ENCODE results near the gene RBM26.

Gene RBM26

DNA sequence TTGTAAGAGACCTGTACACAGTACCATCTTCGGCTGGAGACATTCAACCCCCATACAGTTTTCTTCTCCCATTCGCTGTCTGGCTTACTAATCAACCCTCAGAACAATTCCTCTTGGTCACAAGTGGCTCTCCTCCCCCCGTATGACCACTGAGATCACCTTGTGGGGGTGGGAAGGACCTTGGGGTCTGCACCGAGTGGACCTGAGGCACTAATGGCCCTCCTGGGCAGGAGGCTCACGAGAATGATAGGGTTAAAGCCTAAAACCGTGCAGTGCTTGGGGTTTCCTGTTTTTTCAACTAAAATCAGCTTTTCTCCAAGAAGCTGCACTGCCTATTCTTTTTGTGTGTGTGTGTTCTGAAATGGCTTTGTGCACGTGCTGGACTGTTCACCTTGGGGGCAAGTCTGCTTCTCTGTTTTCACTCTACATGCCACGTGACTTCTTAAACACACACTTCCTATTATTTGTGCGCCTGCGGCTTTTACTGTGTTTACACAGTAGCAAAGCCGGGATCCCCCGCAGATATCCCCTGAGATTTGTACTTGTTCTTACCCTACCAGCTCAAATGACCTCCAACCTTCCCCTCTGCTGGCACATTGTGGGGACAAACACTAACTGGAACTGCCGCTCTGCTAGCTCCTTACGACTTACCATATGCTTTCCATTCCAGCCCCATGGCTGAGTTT lies 12.3 kb downstream of the RBM26 start:
- H3K4me3 ChIP-seq (ENCODE audit: control insufficient read depth, low read depth, low read length), result no peak overlapping the region
- no peak for DNase-seq (ENCODE audit: low read depth)
- TF ChIP-seq, protein P1, sequence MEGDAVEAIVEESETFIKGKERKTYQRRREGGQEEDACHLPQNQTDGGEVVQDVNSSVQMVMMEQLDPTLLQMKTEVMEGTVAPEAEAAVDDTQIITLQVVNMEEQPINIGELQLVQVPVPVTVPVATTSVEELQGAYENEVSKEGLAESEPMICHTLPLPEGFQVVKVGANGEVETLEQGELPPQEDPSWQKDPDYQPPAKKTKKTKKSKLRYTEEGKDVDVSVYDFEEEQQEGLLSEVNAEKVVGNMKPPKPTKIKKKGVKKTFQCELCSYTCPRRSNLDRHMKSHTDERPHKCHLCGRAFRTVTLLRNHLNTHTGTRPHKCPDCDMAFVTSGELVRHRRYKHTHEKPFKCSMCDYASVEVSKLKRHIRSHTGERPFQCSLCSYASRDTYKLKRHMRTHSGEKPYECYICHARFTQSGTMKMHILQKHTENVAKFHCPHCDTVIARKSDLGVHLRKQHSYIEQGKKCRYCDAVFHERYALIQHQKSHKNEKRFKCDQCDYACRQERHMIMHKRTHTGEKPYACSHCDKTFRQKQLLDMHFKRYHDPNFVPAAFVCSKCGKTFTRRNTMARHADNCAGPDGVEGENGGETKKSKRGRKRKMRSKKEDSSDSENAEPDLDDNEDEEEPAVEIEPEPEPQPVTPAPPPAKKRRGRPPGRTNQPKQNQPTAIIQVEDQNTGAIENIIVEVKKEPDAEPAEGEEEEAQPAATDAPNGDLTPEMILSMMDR (IDR thresholded peaks at IDR 0.05; ENCODE audit: control insufficient read depth, insufficient read depth, low read depth, low read length, missing control alignments), result no peak

DNA sequence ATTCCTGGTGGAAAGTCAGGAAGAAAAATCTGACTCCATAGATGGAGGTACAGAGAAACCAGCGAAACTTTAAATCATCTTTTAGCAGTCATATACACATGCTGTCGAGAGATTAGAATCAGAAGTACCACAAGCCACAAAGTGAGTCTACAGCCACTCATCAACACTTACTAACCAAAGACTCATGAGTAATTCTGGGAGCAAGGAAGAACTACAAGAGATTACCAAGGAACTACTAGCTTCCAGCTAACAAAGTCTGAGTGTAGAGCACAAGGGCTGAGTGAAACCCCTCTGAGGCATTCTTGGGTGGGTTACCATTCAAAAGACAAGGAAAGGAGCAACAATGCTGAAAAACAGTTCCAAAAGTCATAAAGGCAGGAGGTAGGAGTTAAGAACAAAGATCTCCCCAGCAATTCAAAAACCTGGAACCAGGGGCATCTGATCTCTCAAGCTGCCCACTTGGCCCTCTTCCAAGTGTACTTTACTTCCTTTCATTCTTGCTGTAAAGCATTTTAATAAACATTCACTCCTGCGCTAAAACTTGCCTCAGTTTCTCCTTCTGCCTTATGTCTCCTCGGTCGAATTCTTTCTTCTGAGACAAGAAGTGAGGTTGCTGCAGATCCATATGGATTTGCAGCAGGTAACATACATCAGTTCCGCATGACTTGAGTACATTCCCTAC lies 13.0 kb downstream of the RBM26 start:
- TF ChIP-seq, protein P1 (IDR thresholded peaks at IDR 0.05; ENCODE audit: control insufficient read depth, insufficient read depth, low read depth, low read length, missing control alignments), result no peak
- H3K4me3 ChIP-seq (ENCODE audit: control insufficient read depth, low read depth, low read length), result no peak overlapping the region
- no peak for DNase-seq (ENCODE audit: low read depth)

DNA sequence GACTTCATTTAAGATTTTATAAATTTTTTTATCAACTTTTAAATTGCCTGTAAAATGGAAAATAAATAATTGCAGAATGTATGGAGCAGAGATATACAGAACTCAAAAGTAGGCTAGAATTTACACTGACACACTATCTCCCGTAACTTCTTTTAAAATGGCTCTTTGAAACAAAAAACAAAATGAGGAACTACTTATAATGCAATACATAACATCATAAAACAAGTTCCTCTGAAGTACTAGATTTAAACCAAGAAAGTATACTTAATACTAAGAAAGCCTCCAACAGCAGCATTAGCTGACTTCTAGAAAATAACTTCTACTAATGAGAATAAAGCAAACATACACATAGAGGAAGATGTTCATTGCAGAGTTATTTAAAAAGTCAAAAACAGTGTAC lies 17.0 kb downstream of the RBM26 start:
- TF ChIP-seq, protein P1 (IDR thresholded peaks at IDR 0.05; ENCODE audit: control insufficient read depth, insufficient read depth, low read depth, low read length, missing control alignments), result no peak
- no peak overlapping the region for H3K4me3 ChIP-seq (ENCODE audit: control insufficient read depth, low read depth, low read length)
- DNase-seq (ENCODE audit: low read depth), result no peak

DNA sequence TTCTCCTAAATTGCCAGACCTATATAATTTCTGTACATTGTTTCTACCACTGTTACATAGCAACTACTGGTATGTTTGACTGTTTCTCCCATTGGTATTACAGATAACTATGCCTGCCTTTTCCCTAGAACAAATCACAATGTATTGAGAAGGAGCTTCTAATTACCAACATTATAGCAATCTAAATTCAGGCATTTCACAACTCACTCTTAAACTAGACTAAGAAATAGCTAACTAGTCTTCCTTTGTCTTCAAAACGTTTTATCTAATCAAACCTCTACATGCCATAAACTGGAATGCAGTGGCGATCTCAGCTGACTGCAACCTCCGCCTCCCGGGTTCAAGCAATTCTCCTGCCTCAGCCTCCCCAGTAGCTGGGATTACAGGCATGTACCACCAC lies 18.2 kb downstream of the RBM26 start:
- DNase-seq (ENCODE audit: low read depth), result no peak
- TF ChIP-seq, protein P1 (IDR thresholded peaks at IDR 0.05; ENCODE audit: control insufficient read depth, insufficient read depth, low read depth, low read length, missing control alignments), result no peak
- H3K4me3 ChIP-seq (ENCODE audit: control insufficient read depth, low read depth, low read length), result no peak overlapping the region

DNA sequence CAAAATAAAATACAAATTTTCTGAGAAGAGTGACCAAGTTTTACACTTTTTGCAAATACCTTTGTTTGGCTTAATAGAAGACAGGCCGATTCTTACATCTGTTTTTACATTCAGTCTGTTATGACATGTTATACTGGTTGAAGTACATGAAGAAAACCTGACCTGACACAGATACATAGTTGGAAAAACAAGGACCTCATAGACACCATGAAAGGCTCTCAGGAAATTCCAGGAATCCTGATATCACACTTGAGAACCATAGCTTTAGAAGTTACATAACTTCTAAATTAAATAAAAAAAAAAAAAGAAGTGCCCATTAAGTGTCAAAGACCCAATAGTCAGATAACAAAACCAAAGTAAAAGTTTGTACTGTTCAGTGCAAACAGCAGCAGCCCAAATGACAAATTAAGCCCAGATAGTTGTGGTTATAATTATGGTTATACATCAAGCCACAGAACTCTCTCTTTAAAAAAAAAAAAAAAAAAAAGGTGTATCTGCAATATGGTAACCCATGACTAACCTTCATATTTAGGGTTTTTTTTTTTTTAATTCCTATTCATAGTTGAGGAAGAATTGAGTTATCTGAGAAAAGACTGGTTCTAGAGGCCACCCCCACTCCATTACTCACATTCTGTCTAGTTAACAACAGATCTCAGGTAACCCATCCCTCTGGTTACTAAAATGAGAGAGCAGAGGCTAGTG lies 19.8 kb downstream of the RBM26 start:
- no peak for DNase-seq (ENCODE audit: low read depth)
- TF ChIP-seq, protein P1 (IDR thresholded peaks at IDR 0.05; ENCODE audit: control insufficient read depth, insufficient read depth, low read depth, low read length, missing control alignments), result no peak
- no peak overlapping the region for H3K4me3 ChIP-seq (ENCODE audit: control insufficient read depth, low read depth, low read length)

DNA sequence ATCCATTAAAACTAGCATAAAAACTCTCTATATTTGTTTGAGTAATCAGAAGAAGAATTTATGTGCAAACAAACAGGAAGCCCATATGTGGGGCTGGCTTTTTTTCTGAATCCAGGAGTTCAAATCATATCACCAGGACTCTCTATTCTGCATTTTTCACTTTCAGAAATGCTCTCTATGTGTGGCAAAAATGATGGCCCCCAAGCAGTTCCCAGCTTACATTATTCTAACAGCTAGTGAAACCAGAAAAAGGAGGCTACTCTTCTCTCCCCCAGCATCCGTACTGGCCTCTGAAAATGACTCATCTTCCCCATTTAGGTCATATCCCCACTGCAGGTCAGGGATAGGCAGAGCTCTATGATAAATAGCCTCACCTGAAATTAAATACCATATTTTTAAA lies 20.4 kb downstream of the RBM26 start:
- TF ChIP-seq, protein P1 (IDR thresholded peaks at IDR 0.05; ENCODE audit: control insufficient read depth, insufficient read depth, low read depth, low read length, missing control alignments), result no peak
- DNase-seq (ENCODE audit: low read depth), result no peak

More for the DNA sequence above, 20.4 kb downstream of the RBM26 start:
- H3K4me3 ChIP-seq (ENCODE audit: control insufficient read depth, low read depth, low read length), result no peak overlapping the region

Data from AG09309 (cell line).